ENCODE data around the gene EHBP1.

DNA sequence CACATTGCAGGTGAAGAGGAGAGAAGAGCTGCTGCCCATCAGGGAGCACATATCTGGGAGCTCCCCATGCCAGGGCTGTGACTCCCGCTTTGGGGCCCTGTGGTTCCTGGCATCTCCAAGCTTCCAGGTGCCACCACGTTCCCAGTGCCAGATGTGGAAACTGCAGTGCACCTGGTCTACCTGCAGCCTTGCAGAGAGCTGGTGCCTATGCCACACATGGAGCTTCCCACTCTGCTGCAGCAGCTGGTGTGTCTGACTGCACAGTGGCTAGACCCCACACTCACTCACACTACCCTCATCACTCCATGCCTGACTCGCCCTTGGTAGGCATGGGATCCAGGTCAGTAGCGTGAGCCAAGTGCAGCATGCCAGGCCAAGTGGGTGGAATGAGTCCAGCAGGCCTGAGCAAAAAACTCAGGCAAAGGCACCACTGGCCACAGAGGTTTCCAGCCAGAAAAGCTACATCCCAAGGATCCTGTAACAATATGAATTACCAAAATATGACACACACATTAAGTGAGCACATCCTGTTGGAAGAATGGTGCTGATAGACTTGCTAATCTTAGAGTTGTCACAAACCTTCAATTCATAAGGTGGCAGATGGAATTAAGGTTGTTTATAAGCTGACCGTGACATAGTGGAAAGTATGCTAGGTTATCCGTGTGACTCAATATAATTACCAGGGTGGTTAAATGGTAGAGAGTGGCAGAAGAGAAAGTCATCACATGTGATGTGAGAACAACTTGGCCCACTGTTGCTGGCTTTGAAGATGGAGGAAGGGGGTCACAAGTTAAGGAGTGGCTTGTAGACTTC is 150.9 kb downstream of the EHBP1 start:
- TF ChIP-seq, protein P1, sequence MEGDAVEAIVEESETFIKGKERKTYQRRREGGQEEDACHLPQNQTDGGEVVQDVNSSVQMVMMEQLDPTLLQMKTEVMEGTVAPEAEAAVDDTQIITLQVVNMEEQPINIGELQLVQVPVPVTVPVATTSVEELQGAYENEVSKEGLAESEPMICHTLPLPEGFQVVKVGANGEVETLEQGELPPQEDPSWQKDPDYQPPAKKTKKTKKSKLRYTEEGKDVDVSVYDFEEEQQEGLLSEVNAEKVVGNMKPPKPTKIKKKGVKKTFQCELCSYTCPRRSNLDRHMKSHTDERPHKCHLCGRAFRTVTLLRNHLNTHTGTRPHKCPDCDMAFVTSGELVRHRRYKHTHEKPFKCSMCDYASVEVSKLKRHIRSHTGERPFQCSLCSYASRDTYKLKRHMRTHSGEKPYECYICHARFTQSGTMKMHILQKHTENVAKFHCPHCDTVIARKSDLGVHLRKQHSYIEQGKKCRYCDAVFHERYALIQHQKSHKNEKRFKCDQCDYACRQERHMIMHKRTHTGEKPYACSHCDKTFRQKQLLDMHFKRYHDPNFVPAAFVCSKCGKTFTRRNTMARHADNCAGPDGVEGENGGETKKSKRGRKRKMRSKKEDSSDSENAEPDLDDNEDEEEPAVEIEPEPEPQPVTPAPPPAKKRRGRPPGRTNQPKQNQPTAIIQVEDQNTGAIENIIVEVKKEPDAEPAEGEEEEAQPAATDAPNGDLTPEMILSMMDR (IDR thresholded peaks at IDR 0.05): no peak
- TF ChIP-seq POLR2A (IDR thresholded peaks at IDR 0.05) (no peak), POLR2AphosphoS5 (IDR thresholded peaks at IDR 0.05) (no peak)

All from stomach (tissue), 4 donors.